COLO668 (cell line): ENCODE data around the gene DUSP1.

Experiments used
- DNase-seq: peaks from one replicate; lab custom pipeline; 2025; ENCODE audit not compliant: unreplicated experiment; lab: John Stamatoyannopoulos, UW

Gene DUSP1

DNA sequence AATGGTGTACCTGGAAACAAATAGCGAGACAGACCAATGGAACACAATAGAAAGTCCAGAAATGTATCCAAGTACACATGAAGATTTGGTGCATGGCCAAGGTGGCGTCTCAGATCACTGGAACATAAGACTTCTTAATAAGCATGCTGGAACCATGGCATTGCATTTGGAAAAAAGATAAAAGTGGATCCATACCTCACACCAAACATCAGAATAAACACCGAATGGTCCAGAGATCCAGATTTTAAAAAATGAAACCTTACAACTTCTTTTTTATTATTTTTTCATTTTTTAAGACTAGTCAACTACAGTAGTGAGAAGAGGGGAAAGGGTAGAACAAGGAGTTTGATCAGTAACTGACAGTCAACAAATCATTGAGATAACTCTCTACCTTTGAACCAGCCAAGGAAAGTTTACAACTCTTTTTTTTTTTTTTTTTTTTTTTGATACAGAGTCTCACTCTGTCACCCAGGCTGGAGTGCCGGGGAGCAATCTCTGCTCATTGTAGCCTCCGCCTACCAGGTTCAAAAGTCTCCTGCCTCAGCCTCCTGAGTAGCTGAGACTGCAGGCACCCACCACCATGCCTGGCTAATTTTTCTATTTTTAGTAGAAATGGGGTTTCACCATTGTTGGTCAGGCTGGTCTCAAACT is 8.8 kb upstream of the DUSP1 start:
- DNase-seq, result no peak

DNA sequence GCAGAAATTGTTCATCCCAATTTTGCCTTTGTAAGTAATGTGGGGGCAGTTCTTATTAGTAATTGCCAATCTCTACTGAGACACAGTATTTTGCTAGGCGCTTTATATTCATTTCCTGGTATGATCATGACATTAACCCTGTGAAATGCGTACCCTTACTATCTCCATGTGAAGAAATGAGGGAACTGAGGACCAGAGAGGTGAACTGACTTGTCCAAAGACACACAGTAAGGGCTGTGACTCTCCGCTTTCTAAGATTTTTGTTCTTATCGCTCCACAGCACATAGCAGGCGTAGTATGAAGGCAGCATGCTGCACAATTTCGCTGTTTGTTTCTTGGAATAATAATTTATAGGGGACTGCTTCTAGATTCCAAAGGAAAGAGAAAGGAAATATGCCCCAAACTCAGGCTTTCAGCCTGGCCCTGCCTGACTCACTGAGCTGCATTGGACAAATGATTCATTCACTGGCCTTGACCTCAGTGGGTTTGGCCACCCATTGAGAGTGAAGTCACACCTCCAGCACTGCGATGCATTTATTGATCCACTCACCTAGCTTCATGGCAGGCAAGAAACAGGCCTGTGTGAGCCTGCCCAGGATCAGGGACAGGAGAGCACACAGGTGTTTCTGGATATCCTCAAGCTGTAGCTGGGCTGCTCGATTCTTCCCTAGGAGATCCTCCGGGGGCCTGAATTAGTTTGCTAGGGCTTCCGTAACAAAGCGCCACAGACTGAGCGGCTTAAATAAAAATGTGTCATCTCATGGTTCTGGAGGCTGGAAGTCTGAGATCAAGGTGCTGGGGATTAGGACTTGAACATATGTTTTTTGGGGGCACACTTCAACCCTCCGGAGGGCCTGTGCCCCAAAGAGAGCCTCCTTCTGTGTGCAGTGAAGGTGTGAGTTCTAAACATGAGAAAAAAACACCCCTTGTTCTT is 7.2 kb upstream of the DUSP1 start:
- DNase-seq, result peak; percentile 23

DNA sequence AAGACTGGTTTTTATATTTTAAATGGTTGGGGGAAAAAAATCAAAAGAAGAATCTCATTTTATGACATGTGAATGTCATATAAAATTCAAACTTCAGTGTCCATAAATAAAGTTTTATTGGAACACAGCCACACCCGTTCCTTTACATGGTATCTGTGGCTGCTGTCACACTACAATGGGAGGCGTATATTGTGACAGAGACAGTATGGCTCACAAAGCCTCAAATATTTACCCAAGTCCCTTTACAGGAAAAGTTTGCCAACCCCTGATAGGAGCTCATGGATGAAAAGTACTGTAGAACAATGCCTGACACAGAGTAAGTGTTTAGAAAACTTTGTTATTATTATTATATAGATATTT is 5.2 kb upstream of the DUSP1 start:
- DNase-seq, result no peak

DNA sequence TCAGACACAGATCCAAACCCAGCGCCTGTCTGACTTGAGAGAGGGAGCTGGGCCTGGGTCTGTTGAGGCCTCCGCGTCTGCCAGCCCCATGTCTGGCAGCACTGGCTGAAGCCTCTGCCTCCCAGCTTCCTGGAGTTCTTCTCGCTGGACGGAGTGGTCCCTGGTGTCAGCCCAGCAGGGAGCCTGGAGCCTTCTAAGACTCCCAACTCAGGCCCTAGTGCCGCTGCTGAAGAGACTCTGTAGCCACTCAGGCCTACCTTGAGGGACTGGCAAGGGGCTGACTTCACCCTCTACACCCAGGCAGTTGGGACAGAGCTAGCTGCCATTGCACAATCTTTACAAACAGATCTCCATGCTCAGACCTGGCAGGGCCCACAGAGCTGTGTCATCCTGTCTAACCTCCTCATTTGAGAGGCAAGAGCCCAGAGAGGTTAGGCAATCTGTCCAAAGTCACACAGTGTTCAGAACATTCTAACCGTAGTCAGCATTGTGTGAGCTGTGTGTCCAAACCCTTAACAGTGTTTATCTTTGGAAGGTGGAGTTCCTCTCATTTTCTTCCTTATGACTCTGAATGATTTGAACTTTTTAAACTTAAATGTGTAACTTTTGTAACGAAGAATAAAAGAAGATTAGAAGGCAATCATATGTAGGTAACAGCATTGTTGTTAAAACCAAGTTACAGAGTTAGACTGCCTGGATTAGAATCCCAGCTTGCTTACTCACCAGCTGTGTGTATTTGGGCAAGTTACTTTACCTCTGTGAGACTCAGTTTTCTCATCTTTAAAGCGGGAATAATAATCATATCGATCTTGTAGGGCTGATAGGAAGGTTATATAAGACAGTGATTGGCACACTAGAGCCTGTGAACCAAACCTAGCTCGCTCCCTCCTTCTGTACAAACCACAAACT is 4.6 kb upstream of the DUSP1 start:
- no peak for DNase-seq

DNA sequence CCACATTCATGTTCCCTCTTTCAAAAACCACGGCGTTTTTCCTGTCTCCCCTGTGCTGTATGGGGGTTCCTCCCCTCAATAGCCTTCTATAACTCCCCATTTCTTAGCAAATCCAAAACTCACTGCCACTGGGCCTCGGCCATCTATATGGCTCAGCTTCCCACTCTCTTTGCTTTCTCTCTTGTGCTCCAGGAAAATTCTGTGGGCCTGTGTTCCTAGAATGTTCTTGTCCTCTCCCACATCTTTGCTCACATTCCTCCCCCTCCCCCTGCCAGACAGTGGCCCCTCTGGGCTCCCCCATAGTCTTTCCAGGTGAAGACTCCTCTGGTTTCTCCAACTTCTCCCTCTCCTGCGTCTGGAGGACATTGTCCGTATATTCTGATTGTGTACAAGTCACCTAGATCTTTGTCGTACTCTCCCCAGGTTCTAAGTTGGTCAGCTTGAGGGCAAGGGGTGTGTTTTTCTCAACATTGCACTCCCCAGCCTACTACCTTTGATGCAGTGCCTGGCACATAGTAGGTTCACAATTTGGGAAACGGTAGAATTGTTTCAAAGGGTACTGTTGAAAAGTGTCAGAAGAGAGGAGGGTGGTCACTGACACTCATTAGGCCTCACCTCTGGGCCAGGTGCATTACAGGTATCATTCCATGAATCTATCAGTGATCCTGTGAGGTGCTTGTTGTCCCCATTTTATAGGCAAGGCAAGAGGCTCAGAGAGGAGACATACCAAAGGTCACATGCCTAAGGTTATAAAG is 3.7 kb upstream of the DUSP1 start:
- DNase-seq, result no peak

DNA sequence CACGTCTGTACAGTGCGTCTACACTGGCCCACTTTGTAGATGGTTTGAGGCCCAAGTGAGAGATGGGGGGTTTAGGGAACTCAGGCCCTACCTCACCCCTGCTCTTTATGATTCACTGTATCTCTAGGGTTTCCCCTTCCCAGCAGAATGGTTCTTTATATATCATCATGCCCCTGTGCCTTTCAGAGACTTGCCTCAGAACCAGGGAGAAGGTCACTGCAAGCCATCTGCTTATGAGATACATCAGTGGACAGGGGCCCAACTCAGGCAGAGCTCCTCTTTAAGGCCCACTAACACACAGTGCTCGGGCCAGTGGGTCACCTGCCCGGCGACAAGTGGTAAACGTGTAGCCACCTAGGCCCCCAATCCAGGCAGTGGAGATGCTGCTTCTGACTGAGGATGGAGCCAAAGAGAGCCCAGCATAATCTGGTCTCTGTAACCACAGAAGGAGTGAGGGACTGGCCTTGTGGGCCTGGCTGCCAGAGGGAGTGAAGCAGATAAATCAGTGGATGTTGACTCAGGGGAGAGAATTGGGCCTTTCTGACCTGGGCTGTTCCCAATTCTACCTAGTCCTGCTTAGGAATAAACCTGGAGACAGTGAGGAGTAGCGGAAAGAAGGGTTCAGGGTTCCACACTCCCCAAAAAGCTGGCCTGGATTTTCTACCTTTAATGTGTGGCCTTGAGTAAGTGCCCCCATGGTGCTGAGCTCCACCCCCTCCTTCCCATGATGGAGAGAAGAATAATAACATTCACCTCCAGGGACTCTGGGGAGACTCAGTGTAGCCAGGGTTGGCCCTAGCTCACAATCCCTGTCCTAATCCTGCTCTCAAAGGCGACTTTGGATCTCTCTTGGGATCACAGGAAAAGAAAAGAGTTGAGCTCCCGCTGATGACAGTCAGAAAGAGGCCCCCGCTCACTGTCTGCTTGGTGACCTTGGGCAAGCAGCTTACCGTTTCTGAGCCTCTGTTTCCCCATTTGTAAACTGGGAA is 2.8 kb upstream of the DUSP1 start:
- no peak for DNase-seq

DNA sequence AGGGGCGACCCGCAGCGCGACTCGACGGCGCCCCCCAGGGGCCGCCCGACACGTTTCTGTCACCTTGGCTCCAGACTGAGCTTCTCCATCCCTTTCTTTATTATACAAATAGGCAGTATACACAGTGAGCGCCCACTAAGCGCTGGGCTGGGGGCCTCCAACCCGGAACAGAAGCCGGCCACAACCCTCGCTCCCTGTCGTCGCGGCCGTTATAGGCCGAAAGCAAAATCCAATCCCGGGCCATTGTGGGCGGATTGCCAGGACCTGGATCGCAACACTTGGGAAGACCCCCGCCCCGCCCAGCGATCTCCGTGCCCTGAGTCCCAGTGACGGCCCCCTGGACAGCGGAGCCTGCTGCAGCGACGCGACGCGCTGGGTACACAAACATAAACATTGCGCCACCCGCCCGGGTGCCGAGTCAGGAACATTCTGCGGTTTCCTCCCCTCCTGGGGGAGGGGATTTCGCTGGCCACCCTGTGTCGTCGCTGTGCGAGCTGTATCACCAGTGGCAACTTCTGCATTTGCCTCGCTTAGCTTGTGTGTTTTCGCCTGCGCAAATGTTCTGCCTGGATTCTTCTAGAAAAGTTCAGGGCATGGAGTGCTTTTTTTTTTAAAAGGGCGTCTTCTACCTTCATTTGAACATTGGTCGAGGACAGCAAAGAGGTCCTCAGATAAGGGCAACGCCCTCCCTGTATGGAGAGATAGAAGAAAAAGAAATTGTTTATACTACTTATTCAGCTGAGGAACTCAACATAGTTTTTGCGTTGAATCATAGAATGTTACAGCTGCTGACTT is 1.3 kb upstream of the DUSP1 start:
- peak; percentile 83 for DNase-seq

DNA sequence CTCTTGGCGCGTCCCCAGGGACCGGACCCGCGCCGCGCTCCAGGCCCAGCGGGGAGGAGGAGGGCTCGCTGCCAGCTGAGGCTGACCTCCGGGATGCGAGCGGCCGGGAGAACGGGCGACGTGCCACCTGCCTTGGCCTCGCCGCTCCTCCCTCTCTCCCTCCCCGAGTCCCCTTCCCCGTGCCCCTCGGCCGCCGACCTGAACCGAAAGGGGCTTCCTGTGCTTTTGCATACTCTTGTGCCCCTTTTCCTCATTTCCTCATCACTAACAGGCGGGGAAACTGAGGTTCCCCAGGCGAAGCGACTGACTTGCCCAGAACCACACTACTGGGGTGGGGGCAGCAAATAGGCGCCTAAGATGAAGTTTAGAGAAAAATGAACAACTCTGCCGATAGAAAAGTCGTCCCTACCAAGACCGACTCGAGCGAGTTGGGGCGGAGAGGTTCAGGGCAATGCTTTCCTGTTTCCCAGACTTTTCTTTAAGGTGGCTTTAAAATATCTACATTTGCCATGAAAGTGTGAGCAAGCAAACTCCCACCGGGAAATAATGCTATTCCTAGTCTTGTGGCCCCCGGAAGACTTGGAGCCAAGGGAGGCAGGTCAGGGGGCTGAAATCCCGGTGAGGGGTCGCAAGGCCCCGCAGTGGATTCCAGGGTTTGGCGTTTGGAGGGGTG is 580 bp upstream of the DUSP1 start:
- no peak for DNase-seq

DNA sequence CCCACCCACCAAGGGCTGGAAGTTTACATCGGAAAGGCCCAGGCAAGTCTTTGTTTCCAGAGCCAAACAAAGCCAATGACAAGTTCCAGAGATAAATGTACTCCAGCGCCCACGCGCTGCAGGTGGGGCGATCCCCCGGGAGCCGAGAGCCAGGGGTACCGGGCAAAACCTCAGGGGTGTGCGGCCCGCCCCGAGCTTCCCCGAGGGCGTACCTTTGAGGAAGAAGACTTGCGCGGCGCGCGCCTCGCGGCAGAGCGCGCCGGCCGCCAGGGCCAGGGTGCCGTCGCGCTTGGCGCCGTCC is 671 bp downstream of the DUSP1 start:
- DNase-seq, result no peak

DNA sequence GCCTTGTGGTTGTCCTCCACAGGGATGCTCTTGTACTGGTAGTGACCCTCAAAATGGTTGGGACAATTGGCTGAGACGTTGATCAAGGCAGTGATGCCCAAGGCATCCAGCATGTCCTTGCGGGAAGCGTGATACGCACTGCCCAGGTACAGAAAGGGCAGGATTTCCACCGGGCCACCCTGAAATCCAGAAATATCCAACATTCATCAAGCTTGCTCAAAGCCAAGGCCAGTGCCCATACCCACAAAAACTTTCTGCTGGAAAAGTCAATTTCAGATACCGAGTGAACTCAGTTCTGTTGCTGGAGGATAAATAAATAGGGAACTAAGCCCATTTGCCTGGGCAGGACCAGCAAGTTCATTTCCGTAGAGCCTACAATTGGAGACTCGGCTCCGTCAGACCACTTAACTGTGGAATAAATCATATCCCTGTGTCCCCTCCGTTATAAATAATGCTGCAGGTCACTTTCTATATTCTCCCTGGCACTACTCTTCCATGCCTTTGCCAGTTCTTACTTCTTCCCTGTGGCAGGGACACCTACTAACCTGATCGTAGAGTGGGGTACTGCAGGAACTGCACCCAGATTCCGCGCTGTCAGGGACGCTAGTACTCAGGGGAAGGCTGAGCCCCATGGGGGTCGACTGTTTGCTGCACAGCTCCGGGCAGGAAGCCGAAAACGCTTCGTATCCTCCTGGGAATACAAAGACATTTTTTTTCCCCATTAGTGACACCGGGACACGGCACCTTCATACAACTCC is 1.2 kb downstream of the DUSP1 start:
- DNase-seq, result peak; percentile 22

DNA sequence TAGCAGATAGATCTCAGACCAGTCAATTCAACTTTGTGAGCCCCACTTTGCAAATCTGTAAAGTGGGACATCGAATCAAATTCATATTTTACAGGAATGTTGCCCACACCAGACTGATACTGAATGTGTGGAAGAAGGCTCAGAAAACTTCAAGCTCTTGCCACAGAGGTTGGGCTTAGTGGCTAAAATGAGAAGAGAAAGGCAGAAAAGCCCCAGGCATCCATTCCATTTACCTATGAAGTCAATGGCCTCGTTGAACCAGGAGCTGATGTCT is 1.7 kb downstream of the DUSP1 start:
- DNase-seq, result no peak

DNA sequence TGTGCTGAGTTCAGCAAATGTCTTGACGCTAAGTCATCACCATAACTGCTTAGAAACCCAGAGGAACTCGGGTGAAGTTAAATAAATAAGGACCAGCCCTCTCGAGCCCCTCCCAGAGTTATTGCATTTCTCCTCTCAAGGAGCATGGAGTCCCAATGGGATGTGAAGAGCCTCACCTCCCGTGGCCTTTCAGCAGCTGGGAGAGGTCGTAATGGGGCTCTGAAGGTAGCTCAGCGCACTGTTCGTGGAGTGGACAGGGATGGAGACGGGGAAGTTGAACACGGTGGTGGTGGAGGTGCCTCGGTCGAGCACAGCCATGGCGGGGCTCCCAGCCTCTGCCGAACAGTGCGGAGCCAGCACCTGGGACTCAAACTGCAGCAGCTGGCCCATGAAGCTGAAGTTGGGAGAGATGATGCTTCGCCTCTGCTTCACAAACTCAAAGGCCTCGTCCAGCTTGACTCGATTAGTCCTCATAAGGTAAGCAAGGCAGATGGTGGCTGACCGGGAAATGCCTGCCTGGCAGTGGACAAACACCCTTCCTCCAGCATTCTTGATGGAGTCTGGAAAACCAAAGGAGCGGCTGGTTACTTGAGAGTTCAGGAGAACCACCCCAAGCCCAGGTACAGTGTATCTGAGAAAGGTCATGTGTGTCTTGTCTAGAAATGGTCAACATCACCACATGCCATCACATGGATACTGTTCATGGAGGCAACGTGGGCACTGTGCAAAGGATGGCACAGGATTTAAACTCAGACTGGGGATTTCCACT is 2.2 kb downstream of the DUSP1 start:
- no peak for DNase-seq

DNA sequence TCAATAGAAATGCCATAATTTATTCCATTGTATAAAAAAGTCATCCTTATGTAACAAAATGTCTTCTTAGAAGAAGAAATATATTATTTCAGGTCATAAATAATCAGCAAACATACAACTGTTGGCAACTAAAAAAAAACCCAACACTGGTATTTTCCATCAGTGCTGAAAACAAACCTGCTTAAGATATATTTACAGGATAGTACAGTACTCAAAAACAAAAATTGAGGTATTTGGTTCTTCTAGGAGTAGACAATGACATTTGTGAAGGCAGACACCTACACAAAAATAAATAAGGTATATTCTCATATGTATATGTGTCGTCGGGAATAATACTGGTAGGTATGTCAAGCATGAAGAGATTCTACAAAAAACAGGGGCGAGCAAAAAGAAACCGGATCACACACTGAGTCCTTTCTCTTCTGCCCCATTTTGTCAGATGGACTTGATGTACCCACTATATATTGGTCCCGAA is 2.9 kb downstream of the DUSP1 start:
- DNase-seq, result no peak

DNA sequence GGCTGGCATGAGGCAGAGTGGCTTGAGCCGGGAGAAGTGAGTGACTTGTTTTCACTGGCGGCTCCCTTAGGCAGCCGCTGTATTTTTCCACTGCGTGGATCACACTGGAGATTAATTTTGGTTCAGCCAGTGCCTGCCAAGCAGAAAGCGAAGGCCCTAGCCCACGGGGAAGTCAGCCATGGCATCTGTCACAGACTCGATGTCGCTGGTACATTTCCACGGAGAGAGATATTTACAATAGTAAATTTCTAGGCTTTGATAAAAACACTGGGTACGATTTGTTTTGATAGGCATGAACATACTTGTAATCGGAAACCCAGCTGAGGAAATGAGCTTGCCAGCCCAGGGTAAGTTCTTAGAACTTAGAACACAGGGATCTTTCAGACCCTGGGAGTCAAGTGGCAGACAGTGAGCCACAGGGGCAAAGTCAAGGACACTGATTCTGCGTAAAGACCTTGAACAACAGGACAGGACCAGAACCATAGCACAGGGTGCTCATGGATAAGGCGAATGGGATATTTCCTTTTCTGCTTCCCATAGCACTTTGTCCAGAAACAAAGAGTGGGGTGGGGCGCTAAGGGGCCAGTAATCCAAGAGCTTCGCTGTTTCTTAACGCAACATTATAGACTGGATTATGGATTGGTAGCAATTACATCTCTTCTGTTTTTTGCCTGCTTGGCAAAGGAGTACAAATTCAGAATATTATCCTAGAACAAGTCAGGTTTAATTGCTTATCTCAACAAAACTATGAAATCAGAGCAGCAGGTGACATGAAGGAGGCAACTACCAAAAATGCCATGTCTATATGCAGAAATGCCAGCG is 4.5 kb downstream of the DUSP1 start:
- peak; percentile 17 for DNase-seq

DNA sequence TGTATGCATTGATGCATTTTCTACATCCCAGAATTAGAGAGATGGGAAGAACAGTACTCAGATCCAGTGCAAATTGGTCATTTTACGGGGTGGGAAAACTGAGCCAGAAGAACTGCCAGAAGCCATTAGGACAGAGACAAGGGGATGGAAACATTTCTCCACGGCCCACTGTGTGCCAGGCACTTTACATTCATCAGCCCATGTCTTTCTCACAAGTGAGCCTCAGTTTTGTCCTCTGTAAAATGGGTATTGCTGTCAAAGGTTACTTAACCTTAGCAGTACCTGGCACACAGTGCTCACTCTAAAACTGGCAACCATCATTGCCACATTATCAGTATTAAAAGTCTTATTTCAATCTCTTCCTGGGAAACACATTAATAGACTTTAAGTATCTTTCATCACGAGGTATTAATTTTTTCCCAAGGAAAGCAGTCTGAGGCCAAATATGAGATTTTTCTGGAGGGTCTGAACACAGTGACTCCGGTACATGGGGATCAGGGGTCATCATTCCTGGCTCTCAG is 5.2 kb downstream of the DUSP1 start:
- no peak for DNase-seq
